IMR-90 (cell line): ENCODE data around the gene EHF. TPM values are rescaled to one million over a fixed set of nuclear protein-coding genes. Genes with fewer than 3 reads are reported as not detected.

Experiments used
- ATAC-seq: fragments of 200-7000 bp; cut with Tn5 transposase; 2 replicates; pipeline ENCODE4 v1.9.1; 2020; ENCODE audit warnings: low read depth, mild to moderate bottlenecking, moderate library complexity
- BruUV-seq: library from RNA; stranded (reverse); fragments of 400-500 nt; replicated peaks from 2 replicates; lab custom pipeline; 2021; lab: Mats Ljungman, UMichigan
- CTCF ChIA-PET: fragments of 300-600 bp; formaldehyde crosslinking; extraction: SDS; loops from one replicate; lab custom pipeline; 2021; ENCODE audit warnings: antibody characterized with exemption; lab: Yijun Ruan, JAX
- POLR2A ChIA-PET: fragments of 300-600 bp; sonication (Branson Sonifier 250); formaldehyde crosslinking; loops from one replicate; lab custom pipeline; 2022; ENCODE audit warnings: antibody characterized with exemption; ENCODE audit not compliant: unreplicated experiment; lab: Charles Lee
- DNase-seq: peaks from one replicate; pipeline ENCODE4 v3.0.0; 2013
- H2AFZ ChIP-seq: replicated peaks from 2 replicates; pipeline ENCODE3; 2013; ENCODE audit warnings: low read length, mild to moderate bottlenecking; ENCODE audit not compliant: poor library complexity
- H2AK5ac ChIP-seq: 2 replicates; pipeline ENCODE4 v1.6.1; 2013; ENCODE audit warnings: low read depth, low read length, inconsistent platforms
- H2AK9ac ChIP-seq: replicated peaks from 2 replicates; pipeline ENCODE3; 2013; ENCODE audit warnings: mild to moderate bottlenecking, low read depth, low read length, moderate library complexity; ENCODE audit not compliant: poor library complexity
- H2BK120ac ChIP-seq: 2 replicates; pipeline ENCODE4 v1.6.1; 2013; ENCODE audit warnings: low read depth, low read length, inconsistent platforms
- H2BK15ac ChIP-seq: 3 replicates; pipeline ENCODE4 v1.6.1; 2013; ENCODE audit warnings: low read depth, low read length, inconsistent platforms
- H2BK20ac ChIP-seq: 2 replicates; pipeline ENCODE4 v1.6.1; 2013; ENCODE audit warnings: low read depth, mild to moderate bottlenecking, inconsistent platforms, low read length, moderate library complexity
- H2BK5ac ChIP-seq: 2 replicates; pipeline ENCODE4 v1.6.1; 2013; ENCODE audit warnings: mild to moderate bottlenecking, low read depth, low read length, inconsistent platforms; ENCODE audit not compliant: poor library complexity, severe bottlenecking
- H3K14ac ChIP-seq: replicated peaks from 2 replicates; pipeline ENCODE4 v1.6.1; 2013; ENCODE audit warnings: low read depth, low read length, inconsistent platforms
- H3K18ac ChIP-seq: 2 replicates; pipeline ENCODE4 v1.6.1; 2013; ENCODE audit warnings: low read depth, low read length, control low read depth
- H3K23ac ChIP-seq: 2 replicates; pipeline ENCODE4 v1.6.1; 2013; ENCODE audit warnings: low read depth, low read length, inconsistent platforms
- H3K27ac ChIP-seq: 2 replicates; pipeline ENCODE4 v1.5.1; 2013; ENCODE audit warnings: mild to moderate bottlenecking, control low read depth, low read length; ENCODE audit not compliant: insufficient read depth
- H3K27me3 ChIP-seq: 2 replicates; pipeline ENCODE4 v1.6.1; 2013; ENCODE audit warnings: low read length; ENCODE audit not compliant: control insufficient read depth, insufficient read depth
- H3K36me3 ChIP-seq: 2 replicates; pipeline ENCODE4 v1.6.1; 2013; ENCODE audit warnings: low read length, mixed read lengths; ENCODE audit not compliant: control insufficient read depth, insufficient read depth
- H3K4ac ChIP-seq: 2 replicates; pipeline ENCODE4 v1.6.1; 2013; ENCODE audit warnings: low read depth, low read length, inconsistent platforms
- H3K4me1 ChIP-seq: 2 replicates; pipeline ENCODE4 v1.6.1; 2013; ENCODE audit warnings: low read length, mixed read lengths; ENCODE audit not compliant: control insufficient read depth, insufficient read depth
- H3K4me2 ChIP-seq: 2 replicates; pipeline ENCODE4 v1.6.1; 2013; ENCODE audit warnings: low read depth, mild to moderate bottlenecking, control low read depth, low read length, moderate library complexity
- H3K4me3 ChIP-seq: 2 replicates; pipeline ENCODE4 v1.5.1; 2013; ENCODE audit warnings: low read depth, mild to moderate bottlenecking, control low read depth, low read length, moderate library complexity; ENCODE audit not compliant: insufficient read depth
- H3K56ac ChIP-seq: 2 replicates; pipeline ENCODE4 v1.6.1; 2013; ENCODE audit warnings: low read length, inconsistent platforms; ENCODE audit not compliant: insufficient read depth; ENCODE audit errors: extremely low read depth
- H3K79me1 ChIP-seq, 2 experiments: 2 replicates each; pipeline ENCODE4 v1.6.1; 2013; ENCODE audit warnings: low read length in 2 of 2, inconsistent platforms in 1 of 2, low read depth in 1 of 2
- H3K9ac ChIP-seq: 2 replicates; pipeline ENCODE4 v1.6.1; 2013; ENCODE audit warnings: low read depth, low read length, control low read depth
- H3K9me1 ChIP-seq: 2 replicates; pipeline ENCODE4 v1.6.1; 2013; ENCODE audit warnings: low read length, inconsistent platforms; ENCODE audit not compliant: insufficient read depth
- H3K9me3 ChIP-seq: 2 replicates; pipeline ENCODE4 v1.6.1; 2013; ENCODE audit warnings: low read length; ENCODE audit not compliant: control insufficient read depth, insufficient read depth
- H4K20me1 ChIP-seq: 2 replicates; pipeline ENCODE4 v1.6.1; 2013; ENCODE audit warnings: low read length, inconsistent platforms; ENCODE audit not compliant: insufficient read depth
- H4K5ac ChIP-seq: 2 replicates; pipeline ENCODE4 v1.6.1; 2013; ENCODE audit warnings: mild to moderate bottlenecking, low read depth, low read length, control low read depth
- H4K8ac ChIP-seq, 2 experiments: 2 replicates each; pipeline ENCODE4 v1.6.1; 2013; ENCODE audit warnings: low read depth in 2 of 2, low read length in 2 of 2, control low read depth in 1 of 2, inconsistent platforms in 1 of 2
- H4K91ac ChIP-seq: 2 replicates; pipeline ENCODE4 v1.6.1; 2013; ENCODE audit warnings: low read depth, low read length, inconsistent platforms; ENCODE audit not compliant: insufficient read depth
- BHLHE40 ChIP-seq: fragments of 150-350 bp; IDR thresholded peaks from 2 replicates; pipeline ENCODE4 v1.6.1; 2016; ENCODE audit warnings: mild to moderate bottlenecking, low read depth, low read length
- CEBPB ChIP-seq: IDR thresholded peaks from 2 replicates; pipeline ENCODE4 v1.6.1; 2012; ENCODE audit warnings: low read depth, low read length, improper control_type of control experiment
- CHD1 ChIP-seq: IDR thresholded peaks from 2 replicates; pipeline ENCODE4 v1.6.1; 2012; ENCODE audit warnings: low read depth, low read length, improper control_type of control experiment
- FOS ChIP-seq: fragments of 150-350 bp; IDR thresholded peaks from 2 replicates; pipeline ENCODE4 v1.6.1; 2016; ENCODE audit warnings: low read depth, low read length
- MAFK ChIP-seq: IDR thresholded peaks from 2 replicates; pipeline ENCODE4 v1.6.1; 2012; ENCODE audit warnings: low read depth, low read length, improper control_type of control experiment
- MAZ ChIP-seq: IDR thresholded peaks from 2 replicates; pipeline ENCODE4 v1.6.1; 2012; ENCODE audit warnings: low read depth, mild to moderate bottlenecking, low read length, improper control_type of control experiment, moderate library complexity, borderline replicate concordance
- MXI1 ChIP-seq: IDR thresholded peaks from 2 replicates; pipeline ENCODE4 v1.6.1; 2012; ENCODE audit warnings: low read depth, mild to moderate bottlenecking, low read length, moderate library complexity, borderline replicate concordance
- NFE2L2 ChIP-seq: fragments of 150-350 bp; IDR thresholded peaks from 2 replicates; pipeline ENCODE4 v1.6.1; 2016; ENCODE audit warnings: low read depth, mild to moderate bottlenecking, low read length
- POLR2A ChIP-seq: IDR thresholded peaks from 2 replicates; pipeline ENCODE4 v1.6.1; 2012; ENCODE audit warnings: mild to moderate bottlenecking, low read depth, low read length
- RAD21 ChIP-seq: IDR thresholded peaks from 2 replicates; pipeline ENCODE4 v1.6.1; 2012; ENCODE audit warnings: low read length, improper control_type of control experiment
- RCOR1 ChIP-seq: IDR thresholded peaks from 2 replicates; pipeline ENCODE4 v1.6.1; 2012; ENCODE audit warnings: mild to moderate bottlenecking, low read length, improper control_type of control experiment; ENCODE audit not compliant: insufficient replicate concordance
- RFX5 ChIP-seq: IDR thresholded peaks from 2 replicates; pipeline ENCODE4 v1.8.0; 2012; ENCODE audit warnings: low read depth, mild to moderate bottlenecking, low read length, moderate library complexity
- SMC3 ChIP-seq: fragments of 150-350 bp; IDR thresholded peaks from 2 replicates; pipeline ENCODE4 v1.6.1; 2016; ENCODE audit warnings: low read depth, mild to moderate bottlenecking, antibody characterized with exemption, low read length, moderate library complexity
- WGBS, 2 experiments: methylation state at CpG; one replicate each; pipeline versions ENCODE4 v1.1.5 to v1.1.7; 2013; ENCODE audit warnings: missing lambda C conversion rate in 2 of 2; ENCODE audit not compliant: insufficient read length in 1 of 2; ENCODE audit errors: extremely low coverage in 2 of 2; 5-methylcytosine and 5-hydroxymethylcytosine counted together
- dilution Hi-C: fragments of 300-500 bp; cut with HindIII; formaldehyde crosslinking; loops from one replicate; pipeline ENCODE4 v1.14.3; 2018; ENCODE audit warnings: low sequenced_read_pairs; ENCODE audit not compliant: unreplicated experiment
- in situ Hi-C: fragments of 300-500 bp; cut with MboI; formaldehyde crosslinking; loops from 3 replicates; pipeline ENCODE4 v1.14.3; 2019; ENCODE audit warnings: low sequenced_read_pairs, inconsistent platforms, mixed read lengths
- intact Hi-C: fragments of 100-400 bp; cut with micrococcal nuclease; formaldehyde crosslinking; loops from 2 replicates; pipeline ENCODE4 v1.10.0; 2022
- polyA plus RNA-seq, 3 experiments: library from polyadenylated mRNA; depleted of rRNA; stranded (reverse); fragments of >200 nt; gene quantifications; 2 replicates each; pipeline ENCODE4 v1.2.3, GENCODE V29; 2012; ENCODE audit warnings: low replicate concordance in 1 of 3
- total RNA-seq: library from RNA; depleted of rRNA; stranded (reverse); fragments of >200 nt; gene quantifications from 2 replicates; pipeline ENCODE4 v1.2.3, GENCODE V29; 2012
- TF ChIP-seq, protein P1 (sequence below): fragments of 150-350 bp; IDR thresholded peaks from 2 replicates; pipeline ENCODE4 v1.6.1; 2017; ENCODE audit warnings: mild to moderate bottlenecking, antibody characterized with exemption, low read length, low read depth
- TF ChIP-seq, protein P2 (sequence below): conservative IDR thresholded peaks from 2 replicates; pipeline ENCODE4 v1.5.1; 2012; ENCODE audit warnings: mild to moderate bottlenecking, low read depth, low read length, improper control_type of control experiment
- TF ChIP-seq, protein P3 (sequence below): fragments of 150-350 bp; IDR thresholded peaks from 2 replicates; pipeline ENCODE4 v1.6.1; 2016; ENCODE audit warnings: low read depth, mild to moderate bottlenecking, low read length, moderate library complexity, borderline replicate concordance

Gene EHF
- total and polyA plus RNA-seq, 2 of the 4 experiments (the other 2 are of a cell fraction) = under 0.01 TPM; not detected in 1

DNA sequence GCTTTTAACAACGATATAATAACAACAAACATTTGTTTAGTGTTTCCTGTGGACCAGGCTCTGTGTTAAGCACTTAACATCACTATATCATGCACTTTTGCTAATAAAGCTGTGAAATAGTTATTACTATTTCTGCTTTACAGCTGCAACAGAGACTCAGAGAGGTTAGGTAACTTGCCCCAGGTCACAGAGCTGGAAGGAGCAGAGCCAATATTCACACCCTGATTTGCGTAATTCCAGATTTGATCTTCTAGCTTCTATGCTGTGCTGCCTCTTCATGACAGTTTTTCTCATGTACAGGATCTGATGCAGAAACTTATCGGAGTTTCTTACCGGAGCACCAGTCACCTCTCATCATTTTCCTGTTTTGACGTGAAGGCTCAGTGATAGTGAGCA lies 33.6 kb upstream of the EHF start:
- Histone ChIP-seq H3K9ac (no peak overlapping the region), H3K4ac (peak overlapping the region; percentile 67), H2AFZ (no peak overlapping the region), H2BK20ac (peak overlapping the region; percentile 77), H3K56ac (no peak overlapping the region), H3K79me1 (no peaks in the 10 kb centered on the region), H4K5ac (peak overlapping the region; percentile 33; the same call in 1 of the 2 replicates), H4K20me1 (no peaks in the 10 kb centered on the region), H3K4me2 (no peak overlapping the region), H4K8ac (peak overlapping the region; percentile 42 to 48; a peak in 3 of 4 replicates), H3K14ac (peak overlapping the region; percentile 59; the same call in 1 of the 2 replicates), H3K4me1 (peaks cover 4% of the 10 kb centered on the region), H3K18ac (no peak overlapping the region), H3K36me3 (no peaks in the 10 kb centered on the region), H4K91ac (peak overlapping the region; percentile 29; the same call in 1 of the 2 replicates), H3K27ac (no peak overlapping the region), H3K23ac (no peak overlapping the region), H2BK5ac (no peak overlapping the region), H2BK120ac (peak overlapping the region; percentile 66), H2BK15ac (peak overlapping the region; percentile 69; the same call in 2 of the 3 replicates), H3K27me3 (no peaks in the 10 kb centered on the region), H3K9me3 (no peaks in the 10 kb centered on the region), H3K9me1 (no peaks in the 10 kb centered on the region), H2AK5ac (peak overlapping the region; percentile 66; the same call in 1 of the 2 replicates), H3K4me3 (no peak overlapping the region), H2AK9ac (peak overlapping the region; percentile 20)
- no TSS peak for BruUV-seq
- ChIA-PET CTCF (interaction anchor here (1.3 to 3.7 kb wide), 5 partner anchors 68 to 413 kb away, joined by 3 to 21 read pairs (median 10); no protein-coding TSS in a partner anchor), POLR2A (no interaction called here)
- TF ChIP-seq RFX5 (no peak), CEBPB (no peak), POLR2A (no peak), MAFK (no peak), BHLHE40 (no peak), CHD1 (no peak), RCOR1 (no peak), MAZ (no peak), SMC3 (no peak), FOS (no peak), MXI1 (no peak), NFE2L2 (no peak), RAD21 (no peak)
- TF ChIP-seq, protein P1, sequence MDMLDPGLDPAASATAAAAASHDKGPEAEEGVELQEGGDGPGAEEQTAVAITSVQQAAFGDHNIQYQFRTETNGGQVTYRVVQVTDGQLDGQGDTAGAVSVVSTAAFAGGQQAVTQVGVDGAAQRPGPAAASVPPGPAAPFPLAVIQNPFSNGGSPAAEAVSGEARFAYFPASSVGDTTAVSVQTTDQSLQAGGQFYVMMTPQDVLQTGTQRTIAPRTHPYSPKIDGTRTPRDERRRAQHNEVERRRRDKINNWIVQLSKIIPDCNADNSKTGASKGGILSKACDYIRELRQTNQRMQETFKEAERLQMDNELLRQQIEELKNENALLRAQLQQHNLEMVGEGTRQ = no peak
- TF ChIP-seq, protein P2, sequence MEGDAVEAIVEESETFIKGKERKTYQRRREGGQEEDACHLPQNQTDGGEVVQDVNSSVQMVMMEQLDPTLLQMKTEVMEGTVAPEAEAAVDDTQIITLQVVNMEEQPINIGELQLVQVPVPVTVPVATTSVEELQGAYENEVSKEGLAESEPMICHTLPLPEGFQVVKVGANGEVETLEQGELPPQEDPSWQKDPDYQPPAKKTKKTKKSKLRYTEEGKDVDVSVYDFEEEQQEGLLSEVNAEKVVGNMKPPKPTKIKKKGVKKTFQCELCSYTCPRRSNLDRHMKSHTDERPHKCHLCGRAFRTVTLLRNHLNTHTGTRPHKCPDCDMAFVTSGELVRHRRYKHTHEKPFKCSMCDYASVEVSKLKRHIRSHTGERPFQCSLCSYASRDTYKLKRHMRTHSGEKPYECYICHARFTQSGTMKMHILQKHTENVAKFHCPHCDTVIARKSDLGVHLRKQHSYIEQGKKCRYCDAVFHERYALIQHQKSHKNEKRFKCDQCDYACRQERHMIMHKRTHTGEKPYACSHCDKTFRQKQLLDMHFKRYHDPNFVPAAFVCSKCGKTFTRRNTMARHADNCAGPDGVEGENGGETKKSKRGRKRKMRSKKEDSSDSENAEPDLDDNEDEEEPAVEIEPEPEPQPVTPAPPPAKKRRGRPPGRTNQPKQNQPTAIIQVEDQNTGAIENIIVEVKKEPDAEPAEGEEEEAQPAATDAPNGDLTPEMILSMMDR = no peak
- TF ChIP-seq, protein P3, sequence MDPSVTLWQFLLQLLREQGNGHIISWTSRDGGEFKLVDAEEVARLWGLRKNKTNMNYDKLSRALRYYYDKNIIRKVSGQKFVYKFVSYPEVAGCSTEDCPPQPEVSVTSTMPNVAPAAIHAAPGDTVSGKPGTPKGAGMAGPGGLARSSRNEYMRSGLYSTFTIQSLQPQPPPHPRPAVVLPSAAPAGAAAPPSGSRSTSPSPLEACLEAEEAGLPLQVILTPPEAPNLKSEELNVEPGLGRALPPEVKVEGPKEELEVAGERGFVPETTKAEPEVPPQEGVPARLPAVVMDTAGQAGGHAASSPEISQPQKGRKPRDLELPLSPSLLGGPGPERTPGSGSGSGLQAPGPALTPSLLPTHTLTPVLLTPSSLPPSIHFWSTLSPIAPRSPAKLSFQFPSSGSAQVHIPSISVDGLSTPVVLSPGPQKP = no peak
- intact Hi-C loops = loop anchor here (10.0 kb wide), 2 partner anchors 408 to 558 kb away; no protein-coding TSS in a partner anchor
- WGBS, 2 experiments = 81% methylated on average over 3 of the region's 5 CpGs; no CpG with 5 or more reads in 1 of the 2 experiments
- in situ Hi-C loops = loop anchor here (5.0 to 25.0 kb wide), 3 partner anchors 305 to 825 kb away; no protein-coding TSS in a partner anchor
- DNase-seq (no peak), ATAC-seq (no peak)
- dilution Hi-C loops = no loop called here
